ENCODE results near the gene MMP17.
"Not testable (repeated sequence)": the region's sequence is repeated elsewhere in the genome, so short reads cannot be mapped to it uniquely, and the experiment has no call there.

Gene MMP17

DNA sequence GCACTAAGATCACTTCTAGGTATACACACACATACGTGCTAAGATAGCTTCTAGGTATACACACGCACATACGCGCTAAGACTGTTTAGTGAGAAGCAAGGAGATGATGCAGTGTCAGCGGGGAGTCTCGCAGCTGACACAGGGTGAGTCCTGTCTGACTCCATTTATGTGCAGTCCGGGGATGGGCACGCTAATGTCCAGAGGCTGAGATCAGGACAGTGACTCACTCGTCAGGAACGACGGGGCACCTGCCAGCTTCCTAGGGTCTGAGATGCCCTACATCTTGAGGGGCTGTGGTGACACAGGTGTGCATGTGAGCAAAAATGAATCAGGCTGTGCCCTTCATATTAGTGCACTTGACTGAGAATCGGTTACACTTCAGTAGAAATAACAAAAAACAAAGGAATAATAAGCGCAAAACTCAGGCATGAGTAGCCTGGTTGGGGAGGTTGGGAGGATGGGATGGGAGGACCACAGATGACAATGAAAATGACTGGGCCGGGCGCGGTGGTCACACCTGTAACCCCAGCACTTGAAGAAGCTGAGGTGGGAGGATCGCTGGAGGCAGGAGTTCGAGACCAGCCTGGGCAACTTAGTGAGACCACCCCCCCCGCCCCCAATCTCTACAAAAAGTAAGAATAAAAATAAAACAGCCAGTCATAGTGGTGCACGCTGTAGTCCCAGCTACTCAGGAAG is 37.1 kb downstream of the MMP17 start:
- no peak for DNase-seq (ENCODE audit: low read depth)

DNA sequence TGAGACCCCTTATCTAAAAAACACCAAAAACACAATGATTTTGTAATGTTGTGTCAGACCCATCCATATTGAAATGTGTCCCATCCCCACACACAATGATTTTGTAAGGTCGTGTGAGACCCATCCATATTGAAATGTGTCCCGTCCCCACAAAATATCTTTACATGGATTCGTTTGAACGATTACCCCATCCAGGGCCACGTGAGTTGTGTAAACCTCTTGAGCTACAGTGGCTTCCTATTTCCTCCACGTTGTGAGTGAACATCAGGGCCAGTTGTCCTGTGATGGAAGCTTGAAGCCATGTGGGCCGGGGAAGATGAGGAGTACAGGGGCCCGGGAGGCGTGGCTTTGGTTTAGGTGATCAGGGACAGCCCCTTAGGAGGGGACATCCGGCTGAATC is 39.3 kb downstream of the MMP17 start:
- DNase-seq (ENCODE audit: low read depth) = no peak

DNA sequence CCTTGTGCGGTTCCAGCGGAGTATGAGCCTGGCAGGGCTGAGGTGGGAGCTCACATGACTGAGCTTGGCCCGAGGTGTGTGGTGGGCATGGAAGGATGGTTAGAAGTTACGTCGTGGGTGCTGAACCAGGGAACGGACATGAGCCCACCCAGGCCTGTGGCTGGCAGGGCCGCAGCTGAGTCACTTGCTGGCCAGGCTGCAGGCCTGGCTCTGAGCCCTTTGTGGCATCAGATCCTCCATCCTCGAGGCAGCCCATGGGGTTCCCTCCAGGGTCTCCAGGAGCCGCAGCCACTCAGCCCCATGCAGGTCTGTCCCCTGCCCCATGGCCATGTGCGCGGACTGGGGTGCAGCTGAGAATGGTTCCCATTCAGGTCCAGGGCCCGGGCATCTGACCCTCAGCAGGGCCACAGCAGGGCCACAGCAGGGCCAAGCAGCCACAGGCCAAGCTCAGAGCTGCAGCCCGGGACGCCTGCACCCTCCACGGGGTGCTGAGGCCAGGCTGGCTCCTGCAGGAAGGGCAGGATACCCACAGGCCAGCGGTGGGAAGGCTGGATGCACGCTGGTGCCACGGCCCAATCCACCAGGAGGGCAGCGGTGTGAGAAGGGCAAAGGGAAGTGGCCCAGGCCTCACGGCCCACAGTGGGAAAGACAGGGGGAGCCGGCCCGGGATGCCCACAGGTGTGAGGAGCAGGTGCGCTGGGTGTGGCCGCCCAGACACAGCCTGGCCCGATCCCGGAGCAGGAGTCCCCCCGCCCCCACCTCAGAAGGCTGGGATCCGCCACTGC is 39.9 kb downstream of the MMP17 start:
- no peak for DNase-seq (ENCODE audit: low read depth)

DNA sequence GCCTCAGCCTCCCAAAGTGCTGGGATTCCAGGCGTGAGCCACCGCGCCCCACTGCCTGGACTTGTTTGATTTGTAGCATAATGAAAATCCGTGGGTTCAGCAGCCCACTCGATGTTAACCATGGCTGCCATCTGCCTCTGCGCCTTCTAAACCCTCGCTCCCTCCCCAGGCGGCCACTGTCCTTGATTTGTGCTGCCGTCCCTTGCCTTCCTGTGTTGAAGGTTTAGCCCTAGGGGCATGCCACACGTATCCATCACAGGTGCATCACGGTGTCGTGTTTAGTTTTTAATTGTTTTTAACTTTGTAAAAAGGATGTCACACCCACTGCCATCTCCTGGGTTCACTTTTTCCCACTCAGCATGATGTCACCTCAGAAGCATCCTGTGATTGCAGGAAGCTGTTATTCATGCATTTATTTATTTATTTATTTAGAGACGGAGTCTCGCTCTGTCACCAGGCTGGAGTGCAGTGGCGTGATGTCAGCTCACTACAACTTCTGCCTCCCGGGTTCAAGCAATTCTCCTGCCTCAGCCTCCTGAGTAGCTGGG is 41.8 kb downstream of the MMP17 start:
- DNase-seq (ENCODE audit: low read depth) = no peak

DNA sequence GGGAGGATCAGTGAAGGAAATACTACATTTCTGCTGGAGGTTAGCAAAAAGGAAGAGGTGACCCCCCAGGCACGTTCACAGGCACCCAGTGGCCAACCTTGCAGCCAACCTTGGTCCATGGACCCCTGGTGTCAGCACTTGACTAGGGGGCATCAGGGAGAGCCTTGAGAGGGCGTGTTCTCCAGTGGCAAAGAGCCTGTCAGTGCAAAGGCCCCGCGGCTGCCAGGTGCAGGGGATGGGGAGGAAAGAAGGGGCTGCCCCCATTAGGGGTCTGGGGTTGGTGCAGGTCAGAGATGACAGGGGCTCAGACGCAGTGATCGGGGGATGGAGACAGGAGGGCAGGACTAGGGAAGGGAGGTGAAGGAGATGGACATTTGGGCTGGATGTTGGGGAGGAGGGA is 43.5 kb downstream of the MMP17 start:
- DNase-seq (ENCODE audit: low read depth) = no peak

DNA sequence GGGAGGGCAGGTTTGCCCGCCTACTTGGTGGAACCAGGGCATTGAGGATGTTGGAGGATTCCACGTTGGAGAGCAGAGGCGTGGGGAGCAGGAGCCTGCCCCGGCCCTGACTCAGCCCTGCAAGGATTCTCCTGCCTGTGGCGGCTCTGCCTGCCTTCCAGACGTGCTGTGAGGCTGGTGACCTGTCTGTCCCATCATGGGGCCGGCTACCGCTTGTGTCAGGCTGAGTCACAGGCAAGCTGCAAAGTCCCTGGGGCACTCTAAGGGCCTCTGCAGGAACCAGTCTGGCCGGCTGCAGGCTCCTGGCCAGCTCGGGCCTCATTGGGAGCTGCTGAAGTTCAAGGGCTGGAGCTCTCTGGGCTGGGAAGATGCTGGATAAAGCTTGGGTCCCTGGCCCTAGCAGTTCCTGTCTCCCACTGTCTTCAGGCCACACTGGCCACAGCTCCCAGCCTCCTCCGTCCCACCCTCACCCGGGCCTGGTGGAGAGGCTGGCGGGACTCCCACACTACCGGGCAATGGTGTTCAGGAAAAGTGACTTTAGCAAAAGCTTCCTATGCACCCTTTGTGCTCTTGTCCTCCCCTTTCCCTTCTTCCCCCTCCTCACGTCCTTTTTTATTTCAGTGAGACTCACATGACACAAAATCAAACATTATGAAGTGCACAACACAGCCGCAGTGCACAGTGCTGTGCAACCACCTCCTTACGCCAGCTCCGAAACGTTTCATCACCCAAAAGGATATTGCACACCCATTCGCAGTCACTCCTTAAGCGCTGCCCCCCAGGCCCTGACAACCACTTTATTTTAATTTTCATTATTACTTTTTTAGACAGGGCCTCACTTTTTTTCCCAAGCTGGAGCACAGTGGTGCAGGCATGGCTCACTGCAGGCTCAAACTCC is 44.2 kb downstream of the MMP17 start:
- DNase-seq (ENCODE audit: low read depth) = no peak

DNA sequence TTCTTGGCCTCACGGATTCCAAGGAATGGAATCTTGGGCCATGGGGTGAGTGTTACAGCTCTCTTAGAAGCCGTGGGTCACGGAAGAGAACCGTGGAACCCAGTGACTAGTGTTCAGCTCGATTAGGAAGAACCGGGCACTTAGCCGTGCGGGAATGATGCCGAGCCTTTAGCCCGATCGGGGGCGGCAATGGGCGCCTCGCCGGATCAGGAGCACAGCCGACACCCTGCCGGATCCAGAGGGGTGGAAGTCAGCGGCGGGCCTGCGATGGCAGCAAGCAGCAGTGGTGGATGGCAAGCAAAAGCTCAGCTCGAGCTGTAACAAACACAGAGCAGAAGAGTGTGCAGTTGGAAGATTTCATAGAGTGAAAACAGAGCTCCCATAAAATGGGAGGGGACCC is 45.1 kb downstream of the MMP17 start:
- DNase-seq (ENCODE audit: low read depth) = no peak

DNA sequence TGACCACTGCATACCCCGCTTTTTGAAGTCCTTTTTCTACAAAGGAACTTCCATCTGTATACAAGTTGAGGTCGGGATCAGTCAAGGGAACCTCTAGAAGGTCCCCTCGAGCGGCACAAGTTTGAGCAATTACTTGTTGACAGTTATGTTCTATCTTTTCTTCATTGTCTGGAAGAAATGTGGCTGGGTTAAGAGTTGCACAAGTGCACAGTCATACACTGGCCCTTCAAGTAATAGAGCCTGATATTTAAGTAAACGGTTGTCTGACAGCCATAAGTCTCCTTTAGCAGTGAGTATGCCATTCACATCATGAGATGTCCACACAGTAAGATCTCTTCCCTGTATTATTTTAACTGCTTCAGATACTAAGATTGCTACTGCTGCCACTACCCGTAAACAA is 46.8 kb downstream of the MMP17 start:
- not testable (repeated sequence) for DNase-seq (ENCODE audit: low read depth)

DNA sequence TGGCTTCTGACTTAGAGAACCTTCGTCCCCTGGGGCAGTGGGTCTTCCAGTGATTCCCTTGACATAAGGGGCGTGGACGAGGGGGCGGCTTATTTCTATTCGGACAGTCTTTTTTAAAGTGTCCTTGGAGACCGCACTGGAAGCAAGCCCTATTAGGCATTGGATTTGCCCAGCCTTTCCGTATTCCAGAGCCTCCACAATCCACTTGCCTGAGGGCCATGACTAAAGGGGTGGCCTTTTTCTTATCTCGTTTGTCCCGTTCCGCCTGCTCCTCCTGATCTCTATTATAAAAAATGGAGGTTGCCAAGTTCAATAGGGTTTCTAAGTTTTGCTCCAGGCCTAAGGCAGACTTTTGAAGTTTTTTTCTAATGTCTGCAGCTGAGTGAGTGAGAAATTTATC is 49.0 kb downstream of the MMP17 start:
- not testable (repeated sequence) for DNase-seq (ENCODE audit: low read depth)

DNA sequence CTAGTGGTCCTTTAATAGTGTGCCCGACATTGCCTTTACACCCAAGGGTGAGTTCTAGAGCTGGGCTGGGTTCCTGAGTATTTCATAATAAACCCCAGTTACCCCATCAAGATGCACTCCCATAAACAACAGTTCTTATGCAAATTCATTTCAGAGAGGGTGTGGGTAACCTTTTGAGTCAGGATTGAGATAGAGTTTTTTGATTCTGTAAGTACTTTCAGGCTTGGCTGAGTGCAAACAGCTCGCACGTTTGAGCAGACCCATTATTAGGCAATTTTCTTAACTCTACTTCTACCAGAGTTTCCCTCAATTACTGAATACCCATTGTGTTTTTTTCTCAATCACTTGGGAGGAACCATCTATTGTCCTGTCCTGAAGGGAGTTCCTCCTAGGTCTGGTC is 50.2 kb downstream of the MMP17 start:
- not testable (repeated sequence) for DNase-seq (ENCODE audit: low read depth)

DNA sequence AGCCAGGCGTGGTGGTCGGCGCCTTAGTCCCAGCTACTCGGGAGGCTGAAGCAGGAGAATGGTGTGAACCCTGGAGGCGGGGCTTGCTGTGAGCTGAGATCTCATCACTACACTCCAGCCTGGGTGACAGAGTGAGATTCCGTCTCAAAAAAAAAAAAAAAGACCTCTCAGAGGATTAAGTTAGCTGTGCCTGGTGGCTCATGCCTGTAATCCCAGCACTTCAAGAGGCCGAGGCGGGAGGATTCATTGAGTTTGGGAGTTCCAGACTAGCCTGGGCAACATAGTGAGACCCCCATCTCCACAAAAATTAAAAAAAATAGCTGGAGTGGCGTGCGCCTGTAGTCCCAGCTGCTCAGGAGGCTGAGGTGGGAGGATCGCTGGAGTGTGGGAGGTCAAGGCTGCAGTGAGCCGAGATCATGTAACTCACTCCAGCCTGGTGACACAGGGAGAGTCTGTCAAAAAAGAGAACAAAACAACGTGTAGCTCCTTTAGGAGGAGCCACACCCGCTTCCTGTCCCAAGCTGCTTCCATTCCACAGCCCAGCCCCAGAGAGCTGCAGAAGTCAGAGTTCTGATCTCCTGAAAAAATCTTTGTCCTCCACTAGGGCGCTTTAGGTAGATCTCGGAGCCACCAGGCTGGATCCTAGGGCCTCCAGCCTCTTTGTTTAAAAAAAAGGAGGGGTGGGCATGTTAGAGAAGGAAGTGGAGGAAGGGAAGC is 54.8 kb downstream of the MMP17 start:
- DNase-seq (ENCODE audit: low read depth) = no peak

DNA sequence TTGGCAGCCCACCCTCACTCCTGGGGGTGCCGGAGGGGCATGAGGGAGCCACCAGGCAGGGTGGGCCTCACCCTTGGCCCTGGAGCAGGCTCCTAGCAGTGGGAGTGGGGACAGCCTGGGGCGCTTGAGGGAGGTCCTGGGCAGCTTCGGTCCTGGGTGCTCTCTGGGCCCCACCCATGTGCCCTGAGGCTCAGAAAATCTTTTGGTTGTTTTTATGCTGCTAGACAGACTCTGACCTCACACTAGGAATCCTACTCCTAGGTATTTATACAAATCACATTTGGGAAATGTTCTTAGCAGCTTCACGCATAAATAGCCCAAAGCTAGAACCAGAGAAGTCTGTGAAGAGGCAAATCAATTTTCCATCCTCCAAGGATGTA is 55.3 kb downstream of the MMP17 start:
- DNase-seq (ENCODE audit: low read depth) = no peak

DNA sequence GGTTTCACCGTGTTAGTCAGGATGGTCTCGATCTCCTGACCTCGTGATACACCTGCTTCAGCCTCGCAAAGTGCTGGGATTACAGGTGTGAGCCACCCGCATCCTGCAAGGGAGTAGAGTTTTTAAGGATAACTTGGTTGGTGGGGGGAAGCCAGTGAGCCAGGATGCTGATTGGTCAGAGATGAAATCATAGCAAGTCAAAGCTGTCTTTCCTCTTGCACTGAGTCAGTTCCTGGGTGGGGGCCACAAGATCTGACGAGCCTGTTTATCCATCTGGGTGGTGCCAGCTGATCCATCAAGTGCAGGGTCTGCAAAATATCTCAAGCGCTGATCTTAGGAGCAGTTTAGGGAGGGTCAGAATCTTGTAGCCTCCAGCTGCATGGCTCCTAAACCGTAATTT is 56.9 kb downstream of the MMP17 start:
- not testable (repeated sequence) for DNase-seq (ENCODE audit: low read depth)

DNA sequence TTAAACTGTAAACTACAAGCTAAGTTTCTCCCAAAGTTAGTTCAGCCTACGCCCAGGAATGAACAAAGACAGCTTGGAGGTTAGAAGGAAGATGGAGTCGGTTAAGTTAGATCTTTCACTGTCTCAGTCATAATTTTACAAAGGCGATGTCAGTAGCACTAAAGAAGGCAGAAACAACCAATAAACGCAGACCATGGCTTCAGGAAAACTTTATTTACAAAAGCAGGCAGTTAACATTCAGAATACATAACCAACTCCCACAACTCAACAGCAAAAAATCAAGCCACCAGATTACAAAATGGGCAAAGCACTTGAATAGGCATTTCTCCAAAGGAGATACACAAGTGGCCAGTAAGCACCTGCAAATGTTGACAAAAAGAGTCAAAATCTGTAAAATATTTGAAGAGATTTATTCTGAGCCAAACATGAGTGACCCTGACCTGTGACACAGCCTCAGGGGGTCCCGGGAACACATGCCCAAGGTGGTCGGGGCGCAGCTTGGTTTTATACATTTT is 57.4 kb downstream of the MMP17 start:
- DNase-seq (ENCODE audit: low read depth) = no peak

DNA sequence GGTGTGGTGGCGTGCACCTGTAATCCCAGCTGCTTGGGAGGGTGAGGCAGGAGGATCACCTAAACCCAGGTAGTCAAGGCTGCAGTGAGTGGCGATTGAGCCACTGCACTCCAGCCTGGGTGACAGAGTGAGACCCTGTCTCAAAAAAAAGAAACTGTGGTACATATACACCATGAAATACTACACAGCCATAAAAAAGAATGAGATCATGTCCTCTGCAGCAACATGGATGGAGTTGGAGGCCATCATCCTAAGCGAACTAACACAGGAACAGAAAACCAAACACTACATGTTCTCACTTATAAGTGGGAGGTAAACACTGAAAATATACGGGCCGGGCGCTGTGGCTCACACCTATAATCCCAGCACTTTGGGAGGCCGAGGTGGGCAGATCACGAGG is 63.5 kb downstream of the MMP17 start:
- DNase-seq (ENCODE audit: low read depth) = not testable (repeated sequence)

DNA sequence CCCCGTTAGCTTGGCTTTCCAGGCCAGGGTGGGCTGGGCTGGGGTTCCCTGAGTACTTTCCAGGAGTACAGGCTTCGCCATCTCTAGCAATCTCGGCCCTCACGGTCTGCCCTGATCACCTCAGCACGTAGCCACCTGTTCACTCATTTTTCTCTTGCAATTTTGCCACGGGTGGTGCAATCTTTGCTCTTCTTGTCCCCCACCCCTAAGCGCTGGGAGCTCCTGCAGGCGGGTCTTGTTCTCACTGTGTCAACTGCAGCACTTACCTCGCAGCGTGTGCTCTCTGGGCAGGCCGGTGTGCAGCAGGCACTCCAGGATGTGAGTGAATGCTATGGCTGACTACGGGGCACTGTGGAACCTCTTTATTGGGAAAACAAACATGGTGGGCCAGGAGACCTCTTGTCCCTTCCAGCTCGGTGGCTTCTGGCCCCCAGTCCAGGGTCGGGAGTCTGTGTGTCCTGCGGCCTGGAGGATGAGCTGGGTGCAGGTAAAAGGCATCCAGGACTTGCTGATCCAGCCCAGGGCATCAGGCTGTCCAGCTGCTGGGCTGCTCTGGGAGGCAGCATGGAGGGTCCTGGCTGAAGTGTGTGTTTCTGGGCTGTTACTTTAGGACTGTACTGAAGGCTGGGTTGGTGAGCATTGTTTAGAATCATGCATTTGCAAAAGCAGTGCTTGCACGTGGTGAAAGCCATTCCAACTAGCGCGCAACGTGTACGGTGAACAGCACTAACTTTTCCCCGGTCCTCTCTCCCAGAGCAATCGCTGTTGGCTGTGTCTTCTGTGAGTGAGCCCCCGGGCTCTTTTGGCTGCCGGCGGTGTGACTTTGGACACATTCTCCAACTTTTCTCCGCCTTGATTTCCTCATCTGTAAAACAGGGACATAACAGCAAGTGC is 64.8 kb downstream of the MMP17 start:
- no peak for DNase-seq (ENCODE audit: low read depth)

DNA sequence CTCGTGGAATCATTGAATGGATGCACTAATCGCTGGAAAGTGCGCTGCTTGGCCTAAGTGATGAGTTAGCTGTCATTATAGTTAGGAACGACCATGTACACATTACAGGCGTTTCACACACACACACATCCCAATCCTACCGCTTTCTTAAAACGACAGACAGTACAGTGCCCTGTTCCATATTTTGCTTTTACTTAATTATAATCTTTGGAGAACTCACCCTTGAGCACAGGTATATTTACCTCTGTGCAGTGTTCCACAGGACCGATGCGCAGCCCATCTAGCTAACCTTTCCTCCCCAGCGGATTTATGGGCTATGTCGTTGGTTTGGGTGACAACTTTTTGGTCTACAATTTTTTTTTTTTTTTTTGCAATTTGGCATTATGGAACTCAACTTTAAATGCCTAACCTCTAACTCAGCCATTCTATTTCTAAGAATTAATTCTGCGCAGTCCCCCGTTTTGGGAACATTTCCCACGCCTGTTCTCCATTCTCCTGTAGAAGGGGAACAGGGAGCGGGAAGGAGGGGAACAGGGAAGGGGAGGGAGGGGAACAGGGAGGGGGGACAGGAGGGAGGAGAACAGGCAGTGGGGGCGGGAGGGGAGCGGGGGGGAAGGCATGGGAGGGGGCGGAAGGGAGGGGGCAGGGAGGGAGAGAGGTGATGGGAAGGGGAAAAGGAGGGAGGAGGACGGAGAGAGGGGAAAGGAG is 65.6 kb downstream of the MMP17 start:
- DNase-seq (ENCODE audit: low read depth) = no peak

DNA sequence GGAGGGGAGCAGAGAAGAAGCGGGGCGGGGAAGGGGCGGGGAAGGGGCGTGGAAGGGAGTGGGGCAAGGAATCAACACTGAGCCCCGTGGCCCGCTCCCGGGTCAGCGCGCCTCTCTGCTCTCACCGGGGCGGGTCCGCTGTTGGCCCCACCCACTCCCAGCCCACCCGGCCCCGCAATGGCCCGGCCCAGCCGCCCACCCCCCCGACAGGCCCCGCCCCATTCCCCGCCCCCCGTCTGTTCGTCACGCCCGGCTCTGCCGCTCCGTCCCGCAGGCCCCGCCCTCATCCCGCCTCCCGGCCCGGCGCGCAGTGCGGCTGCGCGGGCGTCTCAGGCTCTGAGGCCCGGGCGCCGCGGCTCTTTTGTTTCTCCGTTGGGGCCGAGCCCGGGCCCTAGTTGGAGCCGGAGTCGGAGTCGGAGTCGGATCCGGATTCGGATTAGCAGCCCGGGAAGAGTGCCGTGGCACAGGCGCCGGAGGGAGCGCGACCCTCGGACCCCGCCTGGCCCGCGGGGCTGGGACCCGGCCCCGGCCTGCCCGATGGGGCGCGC is 66.2 kb downstream of the MMP17 start, which contains the start of gene ULK1:
Gene ULK1 (plus strand): TSS at position 310 of the 548 bp plus-strand sequence. CDS start 380 bp downstream, outside the sequence.
- DNase-seq (ENCODE audit: low read depth) = peak; percentile 93

DNA sequence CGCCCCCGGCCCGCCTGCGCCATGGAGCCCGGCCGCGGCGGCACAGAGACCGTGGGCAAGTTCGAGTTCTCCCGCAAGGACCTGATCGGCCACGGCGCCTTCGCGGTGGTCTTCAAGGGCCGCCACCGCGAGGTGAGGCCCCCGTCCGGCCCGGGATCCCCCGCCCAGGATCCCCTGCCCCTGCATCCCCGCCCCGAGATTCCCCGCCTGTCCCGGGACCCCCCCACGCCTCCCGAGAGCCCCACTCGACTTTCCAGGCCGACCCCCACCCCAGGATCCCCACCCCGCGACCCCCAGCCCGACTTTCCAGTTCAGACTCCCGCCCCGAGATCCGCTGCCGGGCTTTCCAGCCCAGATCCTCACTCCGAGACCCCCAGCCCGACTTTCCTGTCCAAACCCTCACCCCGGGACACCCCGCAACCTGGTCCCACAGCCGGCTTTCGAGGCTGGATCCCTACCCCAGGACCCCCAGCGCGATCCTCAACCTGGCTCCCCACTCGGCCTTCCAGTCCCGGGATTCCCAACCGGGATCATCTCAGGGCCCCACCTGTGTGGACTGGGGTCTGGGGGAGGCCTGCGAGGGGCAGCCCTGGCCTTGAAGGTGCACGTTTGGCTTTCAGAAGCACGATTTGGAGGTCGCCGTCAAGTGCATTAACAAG is 66.9 kb downstream of the MMP17 start:
- DNase-seq (ENCODE audit: low read depth) = no peak
